ENCODE results near the gene ADGRB3. TPM values are rescaled to one million over a fixed set of nuclear protein-coding genes. Genes with fewer than 3 reads are reported as not detected.

The ADGRB3 gene
- total RNA-seq, 1 donor from 2014 or later = 1.5 TPM

DNA sequence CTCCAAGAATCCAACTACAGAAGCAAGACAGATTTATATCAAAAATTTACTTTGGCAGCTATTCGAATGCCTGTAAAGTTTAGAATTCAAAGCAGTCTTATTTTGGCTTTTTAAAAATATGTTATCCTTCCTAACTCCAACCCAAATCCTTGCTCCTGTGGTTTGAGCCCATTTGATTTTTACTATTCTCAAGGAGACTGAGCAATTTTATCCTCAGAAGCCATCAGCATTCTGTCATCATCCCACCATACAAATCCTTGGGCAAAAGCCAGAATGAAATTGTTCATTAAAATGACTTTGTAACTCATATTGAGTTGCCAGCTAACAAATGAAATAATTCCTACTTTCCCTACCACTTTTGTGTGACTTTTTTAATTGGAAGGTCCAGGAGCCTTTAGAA is 392.8 kb downstream of the ADGRB3 start:
- no peaks in the 10 kb centered on the region for H3K9me3 Mint-ChIP-seq
- TF ChIP-seq EZH2 (IDR thresholded peaks at IDR 0.05) (no peak), CTCF (IDR thresholded peaks at IDR 0.05) (no peak), EZH2phosphoT487 (IDR thresholded peaks at IDR 0.05) (no peak)
- Histone ChIP-seq H3K4me3 (no peak overlapping the region), H3K36me3 (no peaks in the 10 kb centered on the region), H3K27ac (no peak overlapping the region), H3K9me3 (ENCODE audit: low read depth) (no peaks in the 10 kb centered on the region), H3K9ac (no peak overlapping the region), H4K20me1 (ENCODE audit: low read depth) (no peaks in the 10 kb centered on the region), H3F3A (ENCODE audit: low read depth) (no peaks in the 10 kb centered on the region), H3K4me2 (no peak overlapping the region), H2AFZ (replicated peaks) (no peak overlapping the region), H3K4me1 (no peaks in the 10 kb centered on the region), H3K27me3 (no peaks in the 10 kb centered on the region), H3K79me2 (ENCODE audit: low read depth) (no peaks in the 10 kb centered on the region)
- no peak overlapping the region for H3K4me3 Mint-ChIP-seq
- DNase-seq (ENCODE audit: low spot score) = no peak
- no peaks in the 10 kb centered on the region for H3K27me3 Mint-ChIP-seq (ENCODE audit: insufficient read depth, low read depth)
- no peak overlapping the region for H3K27ac Mint-ChIP-seq
- no peaks in the 10 kb centered on the region for H3K36me3 Mint-ChIP-seq
- no peaks in the 10 kb centered on the region for H3K4me1 Mint-ChIP-seq

GRCh38 chr6:69038841-69039240 is 403.8 kb downstream of the ADGRB3 start:
- Histone ChIP-seq H3K9me3 (ENCODE audit: low read depth) (no peaks in the 10 kb centered on the region), H3K27ac (no peak overlapping the region), H3K4me3 (no peak overlapping the region), H3K36me3 (no peaks in the 10 kb centered on the region), H4K20me1 (ENCODE audit: low read depth) (no peaks in the 10 kb centered on the region), H3K9ac (no peak overlapping the region), H3K4me2 (no peak overlapping the region), H3F3A (ENCODE audit: low read depth) (no peaks in the 10 kb centered on the region), H3K4me1 (no peaks in the 10 kb centered on the region), H2AFZ (replicated peaks) (no peak overlapping the region), H3K79me2 (ENCODE audit: low read depth) (no peaks in the 10 kb centered on the region), H3K27me3 (no peaks in the 10 kb centered on the region)
- H3K27ac Mint-ChIP-seq = no peak overlapping the region
- no peaks in the 10 kb centered on the region for H3K36me3 Mint-ChIP-seq
- DNase-seq (ENCODE audit: low spot score) = no peak
- TF ChIP-seq CTCF (IDR thresholded peaks at IDR 0.05) (no peak), EZH2phosphoT487 (IDR thresholded peaks at IDR 0.05) (no peak), EZH2 (IDR thresholded peaks at IDR 0.05) (no peak)
- H3K9me3 Mint-ChIP-seq = no peaks in the 10 kb centered on the region
- no peak overlapping the region for H3K4me3 Mint-ChIP-seq
- no peaks in the 10 kb centered on the region for H3K27me3 Mint-ChIP-seq (ENCODE audit: insufficient read depth, low read depth)
- H3K4me1 Mint-ChIP-seq = no peaks in the 10 kb centered on the region

- Mint-ChIP-seq H3K36me3 (no peaks in the 10 kb centered on the region), H3K9me3 (no peaks in the 10 kb centered on the region), H3K27me3 (ENCODE audit: insufficient read depth, low read depth) (no peaks in the 10 kb centered on the region), H3K4me3 (no peak overlapping the region), H3K27ac (no peak overlapping the region), H3K4me1 (no peaks in the 10 kb centered on the region)
- Histone ChIP-seq H3K27ac (no peak overlapping the region), H3K36me3 (no peaks in the 10 kb centered on the region), H3F3A (ENCODE audit: low read depth) (no peaks in the 10 kb centered on the region), H3K4me1 (no peaks in the 10 kb centered on the region), H2AFZ (replicated peaks) (no peak overlapping the region), H3K4me2 (no peak overlapping the region), H3K79me2 (ENCODE audit: low read depth) (no peaks in the 10 kb centered on the region), H3K9me3 (ENCODE audit: low read depth) (no peaks in the 10 kb centered on the region), H3K4me3 (no peak overlapping the region), H3K27me3 (no peaks in the 10 kb centered on the region), H3K9ac (no peak overlapping the region), H4K20me1 (ENCODE audit: low read depth) (no peaks in the 10 kb centered on the region)
- DNase-seq (ENCODE audit: low spot score) = no peak
- TF ChIP-seq EZH2phosphoT487 (IDR thresholded peaks at IDR 0.05) (no peak), EZH2 (IDR thresholded peaks at IDR 0.05) (no peak), CTCF (IDR thresholded peaks at IDR 0.05) (no peak)
Measured at GRCh38 chr6:69042297-69042696, 407.2 kb downstream of the ADGRB3 start.

All from neural progenitor cell (in vitro differentiated cells).